K562 (cell line): ENCODE data around the gene GASK1A. TPM values are rescaled to one million over a fixed set of nuclear protein-coding genes. Genes with fewer than 3 reads are reported as not detected.
A peak's percentile ranks its signal among the peaks of the same experiment; 100 is the strongest.

ENCODE experiments used
- CEBPG ChIP-seq, 3 experiments: fragments of 200-800 bp in 1 of 3; sonication (Bioruptor generic) in 1 of 3; sonication (generic) in 1 of 3; formaldehyde crosslinking in 1 of 3; IDR thresholded peaks in 2 of 3; conservative IDR thresholded peaks in 1 of 3; 2 replicates each; pipeline versions ENCODE4 v1.6.1 to v1.8.0; 2016 to 2022; ENCODE audit warnings: missing compliant biosample characterization in 2 of 3, missing genetic modification characterization in 2 of 3, mild to moderate bottlenecking in 1 of 3, missing genetic modification reagents in 1 of 3
- JUN ChIP-seq, 2 experiments: sonication (generic) in 1 of 2; formaldehyde crosslinking in 1 of 2; IDR thresholded peaks; 2 replicates each; pipeline versions ENCODE4 v1.6.1 to v1.8.0; 2012 to 2022; ENCODE audit warnings: borderline replicate concordance in 2 of 2, mild to moderate bottlenecking in 2 of 2, improper control_type of control experiment in 1 of 2, low read depth in 1 of 2, low read length in 1 of 2, missing genetic modification reagents in 1 of 2
- KDM2B ChIP-seq: fragments of 250-450 bp; sonication (Bioruptor Pico); IDR thresholded peaks from 2 replicates; pipeline ENCODE4 v1.8.0; 2021; ENCODE audit warnings: mild to moderate bottlenecking, moderate library complexity
- SIN3B ChIP-seq: fragments of 450-650 bp; IDR thresholded peaks from 2 replicates; pipeline ENCODE4 v1.6.1; 2017; ENCODE audit warnings: low read depth, mild to moderate bottlenecking, moderate library complexity
- SMC3 ChIP-seq: conservative IDR thresholded peaks from 2 replicates; pipeline ENCODE4 v1.6.1; 2011; ENCODE audit warnings: low read depth, low read length, improper control_type of control experiment; ENCODE audit not compliant: insufficient read depth
- SNIP1 ChIP-seq: fragments of 450-650 bp; IDR thresholded peaks from 2 replicates; pipeline ENCODE4 v1.7.1; 2017; ENCODE audit warnings: low read depth, mild to moderate bottlenecking
- polyA plus RNA-seq, 8 experiments: library from polyadenylated mRNA; depleted of rRNA in 4 of 8; stranded (reverse) in 5 of 8; unstranded in 3 of 8; fragments of >200 nt; fragmentation: Nextera tagmentation in 2 of 8; fragmentation: Illumina TruSeq in 1 of 8; extraction: Ambion mirVana in 2 of 8; extraction: Trizol in 1 of 8; gene quantifications; 2 replicates each; pipeline versions ENCODE4 v1.2.1 to v1.2.3, GENCODE V29; 2011 to 2014; ENCODE audit warnings: inconsistent platforms in 1 of 8, missing spikeins in 1 of 8
- total RNA-seq, 7 experiments: library from RNA; depleted of rRNA in 6 of 7; stranded (reverse); fragments of >200 nt in 6 of 7; fragmentation: Illumina TruSeq in 2 of 7; extraction: Trizol in 2 of 7; gene quantifications; 2 replicates each; pipeline versions ENCODE4 v1.2.1 to v1.2.3, GENCODE V29; 2011 to 2021; ENCODE audit warnings: low replicate concordance in 1 of 7
- TF ChIP-seq, protein P1 (sequence below): fragments of 200-600 bp; sonication (generic); IDR thresholded peaks from one replicate; pipeline ENCODE4 v1.6.1; 2012; ENCODE audit warnings: mild to moderate bottlenecking, low read depth, low read length, inconsistent platforms
- TF ChIP-seq, protein P2 (sequence below): fragments of 250-450 bp; sonication (Bioruptor Pico); IDR thresholded peaks from 2 replicates; pipeline ENCODE4 v1.4.0; 2020
- TF ChIP-seq, protein P3 (sequence below): IDR thresholded peaks from 2 replicates; pipeline ENCODE4 v1.6.1; 2011; ENCODE audit warnings: borderline replicate concordance, low read depth, mild to moderate bottlenecking, moderate library complexity, low read length; ENCODE audit not compliant: insufficient read depth, poor library complexity, severe bottlenecking
- TF ChIP-seq, protein P4 (sequence below): sonication (generic); formaldehyde crosslinking; IDR thresholded peaks from 2 replicates; pipeline ENCODE4 v1.9.0; 2022; ENCODE audit warnings: mild to moderate bottlenecking, missing genetic modification reagents

The GASK1A gene
- total and polyA plus RNA-seq, 9 of the 15 experiments (the other 6 are each of a cell fraction or from before 2014, with no cell fraction given) = 0.04 to 0.11 (median 0.05) TPM; not detected in 5

DNA sequence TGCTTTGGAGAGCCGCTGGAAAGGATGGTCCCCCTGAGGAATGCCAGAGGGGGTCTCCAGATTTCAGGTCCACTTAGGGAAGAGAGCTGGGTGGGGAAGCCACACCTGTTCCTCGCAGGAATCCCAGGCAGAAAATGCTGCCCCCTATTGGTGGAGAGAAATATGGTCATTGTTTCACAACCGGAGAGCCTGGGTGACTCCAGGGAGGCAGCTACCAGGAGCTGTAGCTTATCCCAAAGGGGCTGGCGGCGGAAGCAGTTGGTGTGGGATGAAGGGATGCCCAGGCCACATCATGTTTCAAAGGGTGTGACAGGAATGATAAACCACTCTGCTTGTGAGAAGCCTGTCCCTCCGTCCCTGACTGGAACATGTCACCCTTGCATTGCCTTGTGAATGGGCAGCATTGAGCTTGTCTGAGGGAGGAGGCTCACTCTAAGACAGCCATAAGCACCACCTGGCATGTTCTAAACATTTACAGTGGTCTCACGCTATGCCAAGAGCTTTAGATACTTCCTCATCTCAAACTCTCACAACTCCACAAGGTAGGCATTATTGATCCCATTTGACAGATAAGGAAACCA lies 92.3 kb downstream of the GASK1A start (continued):
- TF ChIP-seq, protein P1, sequence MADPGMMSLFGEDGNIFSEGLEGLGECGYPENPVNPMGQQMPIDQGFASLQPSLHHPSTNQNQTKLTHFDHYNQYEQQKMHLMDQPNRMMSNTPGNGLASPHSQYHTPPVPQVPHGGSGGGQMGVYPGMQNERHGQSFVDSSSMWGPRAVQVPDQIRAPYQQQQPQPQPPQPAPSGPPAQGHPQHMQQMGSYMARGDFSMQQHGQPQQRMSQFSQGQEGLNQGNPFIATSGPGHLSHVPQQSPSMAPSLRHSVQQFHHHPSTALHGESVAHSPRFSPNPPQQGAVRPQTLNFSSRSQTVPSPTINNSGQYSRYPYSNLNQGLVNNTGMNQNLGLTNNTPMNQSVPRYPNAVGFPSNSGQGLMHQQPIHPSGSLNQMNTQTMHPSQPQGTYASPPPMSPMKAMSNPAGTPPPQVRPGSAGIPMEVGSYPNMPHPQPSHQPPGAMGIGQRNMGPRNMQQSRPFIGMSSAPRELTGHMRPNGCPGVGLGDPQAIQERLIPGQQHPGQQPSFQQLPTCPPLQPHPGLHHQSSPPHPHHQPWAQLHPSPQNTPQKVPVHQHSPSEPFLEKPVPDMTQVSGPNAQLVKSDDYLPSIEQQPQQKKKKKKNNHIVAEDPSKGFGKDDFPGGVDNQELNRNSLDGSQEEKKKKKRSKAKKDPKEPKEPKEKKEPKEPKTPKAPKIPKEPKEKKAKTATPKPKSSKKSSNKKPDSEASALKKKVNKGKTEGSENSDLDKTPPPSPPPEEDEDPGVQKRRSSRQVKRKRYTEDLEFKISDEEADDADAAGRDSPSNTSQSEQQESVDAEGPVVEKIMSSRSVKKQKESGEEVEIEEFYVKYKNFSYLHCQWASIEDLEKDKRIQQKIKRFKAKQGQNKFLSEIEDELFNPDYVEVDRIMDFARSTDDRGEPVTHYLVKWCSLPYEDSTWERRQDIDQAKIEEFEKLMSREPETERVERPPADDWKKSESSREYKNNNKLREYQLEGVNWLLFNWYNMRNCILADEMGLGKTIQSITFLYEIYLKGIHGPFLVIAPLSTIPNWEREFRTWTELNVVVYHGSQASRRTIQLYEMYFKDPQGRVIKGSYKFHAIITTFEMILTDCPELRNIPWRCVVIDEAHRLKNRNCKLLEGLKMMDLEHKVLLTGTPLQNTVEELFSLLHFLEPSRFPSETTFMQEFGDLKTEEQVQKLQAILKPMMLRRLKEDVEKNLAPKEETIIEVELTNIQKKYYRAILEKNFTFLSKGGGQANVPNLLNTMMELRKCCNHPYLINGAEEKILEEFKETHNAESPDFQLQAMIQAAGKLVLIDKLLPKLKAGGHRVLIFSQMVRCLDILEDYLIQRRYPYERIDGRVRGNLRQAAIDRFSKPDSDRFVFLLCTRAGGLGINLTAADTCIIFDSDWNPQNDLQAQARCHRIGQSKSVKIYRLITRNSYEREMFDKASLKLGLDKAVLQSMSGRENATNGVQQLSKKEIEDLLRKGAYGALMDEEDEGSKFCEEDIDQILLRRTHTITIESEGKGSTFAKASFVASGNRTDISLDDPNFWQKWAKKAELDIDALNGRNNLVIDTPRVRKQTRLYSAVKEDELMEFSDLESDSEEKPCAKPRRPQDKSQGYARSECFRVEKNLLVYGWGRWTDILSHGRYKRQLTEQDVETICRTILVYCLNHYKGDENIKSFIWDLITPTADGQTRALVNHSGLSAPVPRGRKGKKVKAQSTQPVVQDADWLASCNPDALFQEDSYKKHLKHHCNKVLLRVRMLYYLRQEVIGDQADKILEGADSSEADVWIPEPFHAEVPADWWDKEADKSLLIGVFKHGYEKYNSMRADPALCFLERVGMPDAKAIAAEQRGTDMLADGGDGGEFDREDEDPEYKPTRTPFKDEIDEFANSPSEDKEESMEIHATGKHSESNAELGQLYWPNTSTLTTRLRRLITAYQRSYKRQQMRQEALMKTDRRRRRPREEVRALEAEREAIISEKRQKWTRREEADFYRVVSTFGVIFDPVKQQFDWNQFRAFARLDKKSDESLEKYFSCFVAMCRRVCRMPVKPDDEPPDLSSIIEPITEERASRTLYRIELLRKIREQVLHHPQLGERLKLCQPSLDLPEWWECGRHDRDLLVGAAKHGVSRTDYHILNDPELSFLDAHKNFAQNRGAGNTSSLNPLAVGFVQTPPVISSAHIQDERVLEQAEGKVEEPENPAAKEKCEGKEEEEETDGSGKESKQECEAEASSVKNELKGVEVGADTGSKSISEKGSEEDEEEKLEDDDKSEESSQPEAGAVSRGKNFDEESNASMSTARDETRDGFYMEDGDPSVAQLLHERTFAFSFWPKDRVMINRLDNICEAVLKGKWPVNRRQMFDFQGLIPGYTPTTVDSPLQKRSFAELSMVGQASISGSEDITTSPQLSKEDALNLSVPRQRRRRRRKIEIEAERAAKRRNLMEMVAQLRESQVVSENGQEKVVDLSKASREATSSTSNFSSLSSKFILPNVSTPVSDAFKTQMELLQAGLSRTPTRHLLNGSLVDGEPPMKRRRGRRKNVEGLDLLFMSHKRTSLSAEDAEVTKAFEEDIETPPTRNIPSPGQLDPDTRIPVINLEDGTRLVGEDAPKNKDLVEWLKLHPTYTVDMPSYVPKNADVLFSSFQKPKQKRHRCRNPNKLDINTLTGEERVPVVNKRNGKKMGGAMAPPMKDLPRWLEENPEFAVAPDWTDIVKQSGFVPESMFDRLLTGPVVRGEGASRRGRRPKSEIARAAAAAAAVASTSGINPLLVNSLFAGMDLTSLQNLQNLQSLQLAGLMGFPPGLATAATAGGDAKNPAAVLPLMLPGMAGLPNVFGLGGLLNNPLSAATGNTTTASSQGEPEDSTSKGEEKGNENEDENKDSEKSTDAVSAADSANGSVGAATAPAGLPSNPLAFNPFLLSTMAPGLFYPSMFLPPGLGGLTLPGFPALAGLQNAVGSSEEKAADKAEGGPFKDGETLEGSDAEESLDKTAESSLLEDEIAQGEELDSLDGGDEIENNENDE = no peak
- TF ChIP-seq JUN (IDR thresholded peaks at IDR 0.05; ENCODE audit: borderline replicate concordance, low read depth, low read length) (no peak), JUN (CRISPR knock-in tag; IDR thresholded peaks at IDR 0.05; ENCODE audit: borderline replicate concordance) (no peak), CEBPG (CRISPR knock-in tag; IDR thresholded peaks at IDR 0.05) (peak; percentile 65), CEBPG (tag; conservative IDR thresholded peaks at IDR 0.05 in 1 of 2, IDR thresholded peaks at IDR 0.05 in 1 of 2) (0 out of 4 replicates have a peak, but pooled peaks of 1 of the 2 experiments have one; percentile 13), SIN3B (no peak), KDM2B (CRISPR knock-in tag) (no peak), SMC3 (peak; percentile 31; the same call in 1 of the 2 replicates), SNIP1 (no peak)
- TF ChIP-seq, protein P2, sequence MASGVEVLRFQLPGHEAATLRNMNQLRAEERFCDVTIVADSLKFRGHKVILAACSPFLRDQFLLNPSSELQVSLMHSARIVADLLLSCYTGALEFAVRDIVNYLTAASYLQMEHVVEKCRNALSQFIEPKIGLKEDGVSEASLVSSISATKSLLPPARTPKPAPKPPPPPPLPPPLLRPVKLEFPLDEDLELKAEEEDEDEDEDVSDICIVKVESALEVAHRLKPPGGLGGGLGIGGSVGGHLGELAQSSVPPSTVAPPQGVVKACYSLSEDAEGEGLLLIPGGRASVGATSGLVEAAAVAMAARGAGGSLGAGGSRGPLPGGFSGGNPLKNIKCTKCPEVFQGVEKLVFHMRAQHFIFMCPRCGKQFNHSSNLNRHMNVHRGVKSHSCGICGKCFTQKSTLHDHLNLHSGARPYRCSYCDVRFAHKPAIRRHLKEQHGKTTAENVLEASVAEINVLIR (CRISPR knock-in tag) = no peak
- TF ChIP-seq, protein P3, sequence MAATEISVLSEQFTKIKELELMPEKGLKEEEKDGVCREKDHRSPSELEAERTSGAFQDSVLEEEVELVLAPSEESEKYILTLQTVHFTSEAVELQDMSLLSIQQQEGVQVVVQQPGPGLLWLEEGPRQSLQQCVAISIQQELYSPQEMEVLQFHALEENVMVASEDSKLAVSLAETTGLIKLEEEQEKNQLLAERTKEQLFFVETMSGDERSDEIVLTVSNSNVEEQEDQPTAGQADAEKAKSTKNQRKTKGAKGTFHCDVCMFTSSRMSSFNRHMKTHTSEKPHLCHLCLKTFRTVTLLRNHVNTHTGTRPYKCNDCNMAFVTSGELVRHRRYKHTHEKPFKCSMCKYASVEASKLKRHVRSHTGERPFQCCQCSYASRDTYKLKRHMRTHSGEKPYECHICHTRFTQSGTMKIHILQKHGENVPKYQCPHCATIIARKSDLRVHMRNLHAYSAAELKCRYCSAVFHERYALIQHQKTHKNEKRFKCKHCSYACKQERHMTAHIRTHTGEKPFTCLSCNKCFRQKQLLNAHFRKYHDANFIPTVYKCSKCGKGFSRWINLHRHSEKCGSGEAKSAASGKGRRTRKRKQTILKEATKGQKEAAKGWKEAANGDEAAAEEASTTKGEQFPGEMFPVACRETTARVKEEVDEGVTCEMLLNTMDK = peak; percentile 34
- TF ChIP-seq, protein P4, sequence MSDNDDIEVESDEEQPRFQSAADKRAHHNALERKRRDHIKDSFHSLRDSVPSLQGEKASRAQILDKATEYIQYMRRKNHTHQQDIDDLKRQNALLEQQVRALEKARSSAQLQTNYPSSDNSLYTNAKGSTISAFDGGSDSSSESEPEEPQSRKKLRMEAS (CRISPR knock-in tag) = no peak
